K562 (cell line): ENCODE measurements around the gene B3GNT9. TPM values are rescaled to one million over a fixed set of nuclear protein-coding genes. Genes with fewer than 3 reads are reported as not detected.

Experiments
- ATAC-seq: fragments of 200-7000 bp; cut with Tn5 transposase; 3 replicates; pipeline ENCODE4 v1.9.1; 2020; ENCODE audit warnings: moderate library complexity
- BruUV-seq: library from RNA; stranded (reverse); fragments of 400-500 nt; replicated peaks from 2 replicates; lab custom pipeline; 2021; lab: Mats Ljungman, UMichigan
- CTCF ChIA-PET: fragments of 300-600 bp; formaldehyde crosslinking; extraction: SDS; loops from one replicate; lab custom pipeline; 2021; ENCODE audit warnings: low intra/inter-chr PET ratio; lab: Yijun Ruan, JAX
- POLR2A ChIA-PET: fragments of 300-600, 350-650 bp; sonication (Branson Sonifier 250); formaldehyde crosslinking; extraction: SDS; loops from one replicate; lab custom pipeline; 2021; ENCODE audit warnings: antibody characterized with exemption, inconsistent platforms; lab: Yijun Ruan, JAX
- DNase-seq, 4 experiments: peaks; one replicate each; pipeline versions ENCODE4 v3.0.0 to v3.0.0-alpha.2; 2011 to 2018; ENCODE audit warnings: low spot score in 3 of 4, mixed read lengths in 3 of 4; ENCODE audit errors: extremely low read depth in 1 of 4
- FAIRE-seq: peaks from 2 replicates; lab custom pipeline; 2011; peaks lifted over from hg19 to GRCh38; lab: Jason Lieb, UNC
- H2AFZ ChIP-seq: 2 replicates; pipeline ENCODE4 v1.6.0; 2011; ENCODE audit warnings: low read depth, low read length, control low read depth, inconsistent platforms
- H3K27ac ChIP-seq: fragments of 200-600 bp; 3 replicates; pipeline ENCODE4 v1.8.0; 2011; ENCODE audit warnings: low read depth, mild to moderate bottlenecking, control low read depth, inconsistent platforms, low read length, moderate library complexity, mixed read lengths; ENCODE audit errors: extremely low read depth
- H3K27me3 ChIP-seq, 2 experiments: fragments of 300-600 bp in 1 of 2; 2 replicates in 1 of 2; 3 replicates in 1 of 2; pipeline versions ENCODE4 v1.6.0 to v1.8.0; 2011; ENCODE audit warnings: inconsistent platforms in 2 of 2, low read length in 2 of 2, mild to moderate bottlenecking in 1 of 2, mixed read lengths in 1 of 2, moderate library complexity in 1 of 2; ENCODE audit not compliant: control insufficient read depth in 2 of 2, insufficient read depth in 2 of 2
- H3K36me3 ChIP-seq: fragments of 300-600 bp; 3 replicates; pipeline ENCODE4 v1.8.0; 2011; ENCODE audit warnings: mild to moderate bottlenecking, low read length, inconsistent platforms; ENCODE audit not compliant: control insufficient read depth, insufficient read depth
- H3K4me1 ChIP-seq, 2 experiments: fragments of 200-600 bp in 1 of 2; replicated peaks in 1 of 2; 2 replicates in 1 of 2; 3 replicates in 1 of 2; pipeline versions ENCODE4 v1.5.1 to v1.8.0; 2011; ENCODE audit warnings: inconsistent platforms in 2 of 2, low read length in 2 of 2, mild to moderate bottlenecking in 1 of 2, mixed read lengths in 1 of 2, moderate library complexity in 1 of 2; ENCODE audit not compliant: control insufficient read depth in 2 of 2, insufficient read depth in 2 of 2
- H3K4me2 ChIP-seq: 2 replicates; pipeline ENCODE4 v1.6.1; 2011; ENCODE audit warnings: low read length, control low read depth, inconsistent platforms, mixed read lengths; ENCODE audit not compliant: insufficient read depth
- H3K4me3 ChIP-seq: fragments of 200-600 bp; sonication (generic), shearing (Covaris generic); 2 replicates; pipeline ENCODE4 v1.5.1; 2016; ENCODE audit warnings: control low read depth, inconsistent platforms
- H3K79me2 ChIP-seq: fragments of 200-600 bp; 3 replicates; pipeline ENCODE4 v1.8.0; 2011; ENCODE audit warnings: low read length, inconsistent platforms; ENCODE audit not compliant: control insufficient read depth, insufficient read depth
- H3K9ac ChIP-seq, 2 experiments: 2 replicates each; pipeline versions ENCODE4 v1.6.0 to v1.6.1; 2011; ENCODE audit warnings: low read depth in 2 of 2, low read length in 2 of 2, control low read depth in 1 of 2, inconsistent platforms in 1 of 2, mild to moderate bottlenecking in 1 of 2, mixed read lengths in 1 of 2; ENCODE audit not compliant: insufficient read depth in 1 of 2
- H3K9me1 ChIP-seq: one replicate; pipeline ENCODE4 v1.6.0; 2011; ENCODE audit warnings: inconsistent platforms, mild to moderate bottlenecking, low read length, moderate library complexity; ENCODE audit not compliant: control insufficient read depth, insufficient read depth
- H3K9me3 ChIP-seq: replicated peaks from 2 replicates; pipeline ENCODE4 v1.5.1; 2011; ENCODE audit warnings: low read depth, low read length, inconsistent platforms; ENCODE audit not compliant: control insufficient read depth, insufficient read depth
- H4K20me1 ChIP-seq: replicated peaks from 2 replicates; pipeline ENCODE4 v1.6.1; 2011; ENCODE audit warnings: low read length, inconsistent platforms, mixed read lengths; ENCODE audit not compliant: control insufficient read depth, insufficient read depth
- FOXK2 ChIP-seq, 2 experiments: fragments of 450-650 bp; IDR thresholded peaks in 1 of 2; conservative IDR thresholded peaks in 1 of 2; 2 replicates each; pipeline ENCODE4 v1.6.1; 2016; ENCODE audit warnings: low read depth in 2 of 2, mild to moderate bottlenecking in 1 of 2
- JUND ChIP-seq, 2 experiments: IDR thresholded peaks; 2 replicates in 1 of 2; 3 replicates in 1 of 2; pipeline ENCODE4 v1.6.1; 2011; ENCODE audit warnings: borderline replicate concordance in 2 of 2, low read depth in 2 of 2, low read length in 2 of 2, improper control_type of control experiment in 1 of 2, missing biosample characterization in 1 of 2, missing genetic modification characterization in 1 of 2, missing genetic modification reagents in 1 of 2
- KLF16 ChIP-seq: IDR thresholded peaks from 2 replicates; pipeline ENCODE4 v1.6.1; 2016; ENCODE audit warnings: antibody characterized with exemption
- PHF20 ChIP-seq: fragments of 450-650 bp; IDR thresholded peaks from 2 replicates; pipeline ENCODE4 v1.6.1; 2018; ENCODE audit not compliant: partially characterized antibody
- SREBF2 ChIP-seq: sonication (generic); formaldehyde crosslinking; IDR thresholded peaks from 2 replicates; pipeline ENCODE4 v1.4.0; 2020; ENCODE audit warnings: mild to moderate bottlenecking, missing genetic modification reagents
- ZNF174 ChIP-seq: fragments of 250-450 bp; sonication (Bioruptor Pico); IDR thresholded peaks from 2 replicates; pipeline ENCODE4 v1.4.0; 2020; ENCODE audit warnings: mild to moderate bottlenecking
- WGBS: fragments of 100-300 bp; shearing (Covaris generic); methylation state at CpG from one replicate; pipeline ENCODE4 v1.1.6; 2016; ENCODE audit warnings: low coverage, mixed read lengths; ENCODE audit not compliant: insufficient coverage; ENCODE audit errors: missing lambda C conversion rate; 5-methylcytosine and 5-hydroxymethylcytosine counted together
- in situ Hi-C: fragments of 300-500 bp; cut with MboI; formaldehyde crosslinking; loops from 4 replicates; pipeline ENCODE4 v1.15.0; 2018; ENCODE audit warnings: inconsistent platforms, mixed read lengths
- intact Hi-C: fragments of 100-400 bp; cut with micrococcal nuclease; formaldehyde crosslinking; loops from 2 replicates; pipeline ENCODE4 v1.14.2; 2022
- polyA plus RNA-seq, 8 experiments: library from polyadenylated mRNA; depleted of rRNA in 4 of 8; stranded (reverse) in 5 of 8; unstranded in 3 of 8; fragments of >200 nt; fragmentation: Nextera tagmentation in 2 of 8; fragmentation: Illumina TruSeq in 1 of 8; extraction: Ambion mirVana in 2 of 8; extraction: Trizol in 1 of 8; gene quantifications; 2 replicates each; pipeline versions ENCODE4 v1.2.1 to v1.2.3, GENCODE V29; 2011 to 2014; ENCODE audit warnings: inconsistent platforms in 1 of 8, missing spikeins in 1 of 8
- total RNA-seq, 7 experiments: library from RNA; depleted of rRNA in 6 of 7; stranded (reverse); fragments of >200 nt in 6 of 7; fragmentation: Illumina TruSeq in 2 of 7; extraction: Trizol in 2 of 7; gene quantifications; 2 replicates each; pipeline versions ENCODE4 v1.2.1 to v1.2.3, GENCODE V29; 2011 to 2021; ENCODE audit warnings: low replicate concordance in 1 of 7
- TF ChIP-seq, protein P1 (sequence below): fragments of 250-450 bp; sonication (Bioruptor Pico); IDR thresholded peaks from 2 replicates; pipeline ENCODE4 v1.5.0; 2021
- TF ChIP-seq, protein P2 (sequence below): fragments of 200-800 bp; sonication (Bioruptor generic); IDR thresholded peaks from 2 replicates; pipeline ENCODE4 v1.6.1; 2017; ENCODE audit warnings: missing genetic modification characterization, missing compliant biosample characterization
- TF ChIP-seq, protein P3 (sequence below), 3 experiments: fragments of 200-800 bp in 1 of 3; fragments of 250-450 bp in 1 of 3; fragments of 450-650 bp in 1 of 3; sonication (Bioruptor Pico) in 1 of 3; sonication (Bioruptor generic) in 1 of 3; formaldehyde crosslinking in 1 of 3; IDR thresholded peaks; 2 replicates each; pipeline versions ENCODE4 v1.6.1 to v1.8.0; 2016 to 2022; ENCODE audit warnings: mild to moderate bottlenecking in 2 of 3, missing genetic modification characterization in 2 of 3, missing compliant biosample characterization in 1 of 3, moderate library complexity in 1 of 3
- TF ChIP-seq, protein P4 (sequence below), 2 experiments: fragments of 450-650 bp in 1 of 2; sonication (generic) in 1 of 2; formaldehyde crosslinking in 1 of 2; IDR thresholded peaks in 1 of 2; conservative IDR thresholded peaks in 1 of 2; 2 replicates each; pipeline versions ENCODE4 v1.6.1 to v1.8.1; 2016 to 2023; ENCODE audit warnings: mild to moderate bottlenecking in 2 of 2, moderate library complexity in 2 of 2, inconsistent platforms in 1 of 2, missing genetic modification reagents in 1 of 2

The B3GNT9 gene
- total and polyA plus RNA-seq, 9 of the 15 experiments (the other 6 are each of a cell fraction or from before 2014, with no cell fraction given), result 0.01 to 1.8 (median 1.1) TPM; not detected in 1

DNA sequence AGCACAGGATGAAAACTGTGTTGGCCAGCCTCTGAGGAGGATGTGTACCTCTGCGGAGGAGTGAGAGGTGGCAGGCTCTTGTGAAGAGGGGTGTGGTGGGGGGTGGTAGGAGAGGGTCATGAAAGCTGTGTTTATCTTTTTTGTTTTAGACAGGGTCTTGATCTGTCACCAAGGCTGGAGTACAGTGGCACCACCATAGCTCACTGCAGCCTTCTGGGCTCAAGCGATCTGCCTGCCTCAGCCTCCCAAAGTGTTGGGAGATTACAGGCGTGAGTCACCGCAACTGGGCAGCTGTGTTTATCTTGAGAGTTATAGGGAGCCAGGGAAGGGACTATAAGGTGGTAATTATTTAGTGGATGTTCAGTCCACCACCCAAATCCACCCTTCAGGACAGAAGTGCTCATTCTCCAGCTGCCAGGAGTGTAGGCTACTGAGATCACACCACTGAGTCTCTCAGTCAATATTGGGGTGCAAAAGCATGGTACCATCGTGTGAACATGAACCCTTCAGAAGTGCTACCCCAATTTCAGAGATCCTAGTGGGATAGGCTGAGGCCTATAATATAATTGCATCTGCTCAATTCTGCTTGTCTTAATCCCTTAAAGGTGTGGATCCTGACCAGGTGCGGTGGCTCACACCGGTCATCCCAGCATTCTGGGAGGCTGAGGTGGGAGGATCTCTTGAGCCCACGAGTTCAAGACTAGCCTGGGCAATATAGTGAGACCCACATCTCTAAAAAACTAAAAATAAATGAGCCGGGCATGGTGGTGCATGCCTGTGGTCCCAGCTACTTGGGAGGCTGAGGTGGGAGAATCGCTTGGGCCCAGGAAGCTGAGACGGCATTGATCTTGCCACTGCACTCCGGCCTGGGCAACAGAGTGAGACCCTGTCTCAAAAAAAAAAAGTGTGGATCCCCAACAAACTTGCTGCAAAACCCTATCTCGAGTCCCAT, 39.9 kb upstream of the B3GNT9 start:
- peak overlapping the region; percentile 11; the same call in 1 of the 3 replicates for H3K27ac ChIP-seq
- H3K79me2 ChIP-seq, result peaks cover 42% of the 10 kb centered on the region
- peaks cover 30% of the 10 kb centered on the region for H3K36me3 ChIP-seq
- no peak overlapping the region for H3K4me3 ChIP-seq
- no TSS peak for BruUV-seq
- H3K9ac ChIP-seq, result peak overlapping the region; percentile 19 to 24; a peak in 1 of 4 replicates
- no peaks in the 10 kb centered on the region for H3K9me1 ChIP-seq
- no peaks in the 10 kb centered on the region for H3K9me3 ChIP-seq
- H4K20me1 ChIP-seq, result 0 out of 2 replicates have a peak, but pooled peaks cover 2% of the 10 kb centered on the region
- peak; percentile 26 for ATAC-seq
- ChIA-PET POLR2A (interaction anchor here (0.6 to 1.1 kb wide), 6 partner anchors 30 to 172 kb away, joined by 3 to 4 read pairs (median 4); partner anchors contain the start of genes FBXL8, TMEM208 and TRADD), CTCF (no interaction called here)
- peak in 1 of 4 experiments; percentile 73 for DNase-seq
- H3K27me3 ChIP-seq, result no peaks in the 10 kb centered on the region
- intact Hi-C loops (loop anchor here (5.0 kb wide), 1 partner anchor 37 kb away; the partner anchor contains the start of gene TMEM208), in situ Hi-C loops (no loop called here)
- peaks cover 39 to 71% of the 10 kb centered on the region in 2 experiments for H3K4me1 ChIP-seq
- FAIRE-seq, result peak; percentile 85
- peak overlapping the region; percentile 88 for H2AFZ ChIP-seq
- WGBS, result 38% methylated on average over 13 of the region's 13 CpGs
- H3K4me2 ChIP-seq, result peak overlapping the region; percentile 97
- TF ChIP-seq FOXK2 (conservative IDR thresholded peaks at IDR 0.05 in 1 of 2, IDR thresholded peaks at IDR 0.05 in 1 of 2; ENCODE audit: low read depth in 2 of 2), result peak; percentile 43 to 68; a peak in 1 of 4 replicates
- TF ChIP-seq PHF20, result no peak
- TF ChIP-seq ZNF174 (CRISPR knock-in tag), result no peak
- peak; percentile 89 for TF ChIP-seq JUND (IDR thresholded peaks at IDR 0.05; ENCODE audit: borderline replicate concordance, low read depth, low read length)
- TF ChIP-seq JUND (tag; IDR thresholded peaks at IDR 0.05; ENCODE audit: borderline replicate concordance, low read depth, low read length), result peak; percentile 89; the same call in 2 of the 3 replicates
- TF ChIP-seq KLF16, result no peak
- TF ChIP-seq, protein P1, sequence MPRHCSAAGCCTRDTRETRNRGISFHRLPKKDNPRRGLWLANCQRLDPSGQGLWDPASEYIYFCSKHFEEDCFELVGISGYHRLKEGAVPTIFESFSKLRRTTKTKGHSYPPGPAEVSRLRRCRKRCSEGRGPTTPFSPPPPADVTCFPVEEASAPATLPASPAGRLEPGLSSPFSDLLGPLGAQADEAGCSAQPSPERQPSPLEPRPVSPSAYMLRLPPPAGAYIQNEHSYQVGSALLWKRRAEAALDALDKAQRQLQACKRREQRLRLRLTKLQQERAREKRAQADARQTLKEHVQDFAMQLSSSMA (CRISPR knock-in tag), result no peak
- TF ChIP-seq, protein P2, sequence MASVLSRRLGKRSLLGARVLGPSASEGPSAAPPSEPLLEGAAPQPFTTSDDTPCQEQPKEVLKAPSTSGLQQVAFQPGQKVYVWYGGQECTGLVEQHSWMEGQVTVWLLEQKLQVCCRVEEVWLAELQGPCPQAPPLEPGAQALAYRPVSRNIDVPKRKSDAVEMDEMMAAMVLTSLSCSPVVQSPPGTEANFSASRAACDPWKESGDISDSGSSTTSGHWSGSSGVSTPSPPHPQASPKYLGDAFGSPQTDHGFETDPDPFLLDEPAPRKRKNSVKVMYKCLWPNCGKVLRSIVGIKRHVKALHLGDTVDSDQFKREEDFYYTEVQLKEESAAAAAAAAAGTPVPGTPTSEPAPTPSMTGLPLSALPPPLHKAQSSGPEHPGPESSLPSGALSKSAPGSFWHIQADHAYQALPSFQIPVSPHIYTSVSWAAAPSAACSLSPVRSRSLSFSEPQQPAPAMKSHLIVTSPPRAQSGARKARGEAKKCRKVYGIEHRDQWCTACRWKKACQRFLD (CRISPR knock-in tag), result 0 out of 2 replicates have a peak, but pooled peaks have one; percentile 36
- no peak for TF ChIP-seq SREBF2
- TF ChIP-seq, protein P3, sequence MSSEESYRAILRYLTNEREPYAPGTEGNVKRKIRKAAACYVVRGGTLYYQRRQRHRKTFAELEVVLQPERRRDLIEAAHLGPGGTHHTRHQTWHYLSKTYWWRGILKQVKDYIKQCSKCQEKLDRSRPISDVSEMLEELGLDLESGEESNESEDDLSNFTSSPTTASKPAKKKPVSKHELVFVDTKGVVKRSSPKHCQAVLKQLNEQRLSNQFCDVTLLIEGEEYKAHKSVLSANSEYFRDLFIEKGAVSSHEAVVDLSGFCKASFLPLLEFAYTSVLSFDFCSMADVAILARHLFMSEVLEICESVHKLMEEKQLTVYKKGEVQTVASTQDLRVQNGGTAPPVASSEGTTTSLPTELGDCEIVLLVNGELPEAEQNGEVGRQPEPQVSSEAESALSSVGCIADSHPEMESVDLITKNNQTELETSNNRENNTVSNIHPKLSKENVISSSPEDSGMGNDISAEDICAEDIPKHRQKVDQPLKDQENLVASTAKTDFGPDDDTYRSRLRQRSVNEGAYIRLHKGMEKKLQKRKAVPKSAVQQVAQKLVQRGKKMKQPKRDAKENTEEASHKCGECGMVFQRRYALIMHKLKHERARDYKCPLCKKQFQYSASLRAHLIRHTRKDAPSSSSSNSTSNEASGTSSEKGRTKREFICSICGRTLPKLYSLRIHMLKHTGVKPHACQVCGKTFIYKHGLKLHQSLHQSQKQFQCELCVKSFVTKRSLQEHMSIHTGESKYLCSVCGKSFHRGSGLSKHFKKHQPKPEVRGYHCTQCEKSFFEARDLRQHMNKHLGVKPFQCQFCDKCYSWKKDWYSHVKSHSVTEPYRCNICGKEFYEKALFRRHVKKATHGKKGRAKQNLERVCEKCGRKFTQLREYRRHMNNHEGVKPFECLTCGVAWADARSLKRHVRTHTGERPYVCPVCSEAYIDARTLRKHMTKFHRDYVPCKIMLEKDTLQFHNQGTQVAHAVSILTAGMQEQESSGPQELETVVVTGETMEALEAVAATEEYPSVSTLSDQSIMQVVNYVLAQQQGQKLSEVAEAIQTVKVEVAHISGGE (CRISPR knock-in tag; IDR thresholded peaks at IDR 0.05), result no peak
- TF ChIP-seq, protein P4, sequence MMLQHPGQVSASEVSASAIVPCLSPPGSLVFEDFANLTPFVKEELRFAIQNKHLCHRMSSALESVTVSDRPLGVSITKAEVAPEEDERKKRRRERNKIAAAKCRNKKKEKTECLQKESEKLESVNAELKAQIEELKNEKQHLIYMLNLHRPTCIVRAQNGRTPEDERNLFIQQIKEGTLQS (IDR thresholded peaks at IDR 0.05), result peak; percentile 85
- TF ChIP-seq, protein P4 (CRISPR knock-in tag; conservative IDR thresholded peaks at IDR 0.05), result no peak
